Caco-2 (cell line): Measurements from ENCODE around the gene NTRK2. TPM values are rescaled to one million over a fixed set of nuclear protein-coding genes. Genes with fewer than 3 reads are reported as not detected.

Experiments used
- BruUV-seq: library from RNA; stranded (reverse); fragments of 400-500 nt; replicated peaks from 2 replicates; lab custom pipeline; 2021; lab: Mats Ljungman, UMichigan
- CTCF ChIA-PET: fragments of 300-600 bp; sonication (Branson Sonifier 250); formaldehyde crosslinking; loops from one replicate; lab custom pipeline; 2022; ENCODE audit warnings: antibody characterized with exemption; lab: Charles Lee
- POLR2A ChIA-PET: fragments of 300-600 bp; sonication (Branson Sonifier 250); formaldehyde crosslinking; loops from one replicate; lab custom pipeline; 2022; ENCODE audit warnings: antibody characterized with exemption; lab: Charles Lee
- DNase-seq, 2 experiments: peaks; one replicate each; pipeline versions ENCODE4 v3.0.0 to v3.0.0-alpha.2; 2020 to 2022
- H3K27me3 ChIP-seq: replicated peaks from 2 replicates; pipeline ENCODE4 v1.6.0; 2011; ENCODE audit warnings: low read length; ENCODE audit not compliant: control insufficient read depth, insufficient read depth
- H3K36me3 ChIP-seq: 2 replicates; pipeline ENCODE4 v1.5.1; 2011; ENCODE audit warnings: low read length; ENCODE audit not compliant: control insufficient read depth, insufficient read depth
- H3K4me1 ChIP-seq: fragments of 250-450 bp; sonication (Bioruptor Pico); 2 replicates; pipeline ENCODE4 v1.5.1; 2020; ENCODE audit warnings: mild to moderate bottlenecking
- H3K4me3 ChIP-seq: 2 replicates; pipeline ENCODE4 v1.5.1; 2011; ENCODE audit warnings: low read depth, mild to moderate bottlenecking, control low read depth, low read length
- H3K9me3 ChIP-seq: fragments of 250-450 bp; sonication (Bioruptor Pico); 2 replicates; pipeline ENCODE4 v1.5.1; 2020; ENCODE audit warnings: mild to moderate bottlenecking, moderate library complexity
- H3K27ac Mint-ChIP-seq: one replicate; pipeline ENCODE4 v1.8.0; 2022; ENCODE audit warnings: mixed read lengths; ENCODE audit not compliant: unreplicated experiment
- H3K27me3 Mint-ChIP-seq: one replicate; pipeline ENCODE4 v1.8.0; 2022; ENCODE audit warnings: mixed read lengths; ENCODE audit not compliant: insufficient read depth, unreplicated experiment
- H3K36me3 Mint-ChIP-seq: one replicate; pipeline ENCODE4 v1.8.0; 2022; ENCODE audit warnings: mild to moderate bottlenecking, mixed read lengths; ENCODE audit not compliant: insufficient read depth, unreplicated experiment
- H3K4me1 Mint-ChIP-seq: one replicate; pipeline ENCODE4 v1.8.0; 2022; ENCODE audit warnings: low read depth, mixed read lengths; ENCODE audit not compliant: unreplicated experiment
- H3K4me3 Mint-ChIP-seq: one replicate; pipeline ENCODE4 v1.8.0; 2022; ENCODE audit warnings: mild to moderate bottlenecking, moderate library complexity, mixed read lengths; ENCODE audit not compliant: unreplicated experiment
- H3K9me3 Mint-ChIP-seq: one replicate; pipeline ENCODE4 v1.8.0; 2022; ENCODE audit warnings: mixed read lengths; ENCODE audit not compliant: unreplicated experiment
- intact Hi-C: fragments of 100-400 bp; cut with micrococcal nuclease; formaldehyde crosslinking; loops from one replicate; pipeline ENCODE4 v1.10.0; 2022; ENCODE audit not compliant: unreplicated experiment
- total RNA-seq: library from RNA; stranded (reverse); gene quantifications from 2 replicates; pipeline ENCODE4 v1.2.3, GENCODE V29; 2022
- TF ChIP-seq, protein P1 (sequence below), 2 experiments: fragments of 200-600 bp in 1 of 2; IDR thresholded peaks; 1 replicate in 1 of 2; 2 replicates in 1 of 2; pipeline versions ENCODE4 v1.5.1 to v1.8.0; 2011 to 2022; ENCODE audit warnings: antibody characterized with exemption in 1 of 2, control low read depth in 1 of 2, inconsistent platforms in 1 of 2, low read depth in 1 of 2, low read length in 1 of 2, mild to moderate bottlenecking in 1 of 2, moderate library complexity in 1 of 2; ENCODE audit not compliant: insufficient read depth in 1 of 2, severe bottlenecking in 1 of 2, unreplicated experiment in 1 of 2

The NTRK2 gene
- total RNA-seq, 1 experiment from 2014 or later: not detected

- Histone ChIP-seq H3K9me3 (no peaks in the 10 kb centered on the region), H3K27me3 (no peaks in the 10 kb centered on the region), H3K4me3 (no peak overlapping the region), H3K36me3 (no peaks in the 10 kb centered on the region), H3K4me1 (no peaks in the 10 kb centered on the region)
- H3K36me3 Mint-ChIP-seq: no peaks in the 10 kb centered on the region
- DNase-seq: no peak
- TF ChIP-seq, protein P1, sequence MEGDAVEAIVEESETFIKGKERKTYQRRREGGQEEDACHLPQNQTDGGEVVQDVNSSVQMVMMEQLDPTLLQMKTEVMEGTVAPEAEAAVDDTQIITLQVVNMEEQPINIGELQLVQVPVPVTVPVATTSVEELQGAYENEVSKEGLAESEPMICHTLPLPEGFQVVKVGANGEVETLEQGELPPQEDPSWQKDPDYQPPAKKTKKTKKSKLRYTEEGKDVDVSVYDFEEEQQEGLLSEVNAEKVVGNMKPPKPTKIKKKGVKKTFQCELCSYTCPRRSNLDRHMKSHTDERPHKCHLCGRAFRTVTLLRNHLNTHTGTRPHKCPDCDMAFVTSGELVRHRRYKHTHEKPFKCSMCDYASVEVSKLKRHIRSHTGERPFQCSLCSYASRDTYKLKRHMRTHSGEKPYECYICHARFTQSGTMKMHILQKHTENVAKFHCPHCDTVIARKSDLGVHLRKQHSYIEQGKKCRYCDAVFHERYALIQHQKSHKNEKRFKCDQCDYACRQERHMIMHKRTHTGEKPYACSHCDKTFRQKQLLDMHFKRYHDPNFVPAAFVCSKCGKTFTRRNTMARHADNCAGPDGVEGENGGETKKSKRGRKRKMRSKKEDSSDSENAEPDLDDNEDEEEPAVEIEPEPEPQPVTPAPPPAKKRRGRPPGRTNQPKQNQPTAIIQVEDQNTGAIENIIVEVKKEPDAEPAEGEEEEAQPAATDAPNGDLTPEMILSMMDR (IDR thresholded peaks at IDR 0.05; ENCODE audit: insufficient read depth in 1 of 2, low read depth in 1 of 2, low read length in 1 of 2, severe bottlenecking in 1 of 2, unreplicated experiment in 1 of 2): no peak
- peaks cover 2% of the 10 kb centered on the region for H3K27me3 Mint-ChIP-seq
- H3K27ac Mint-ChIP-seq: no peak overlapping the region
- no peaks in the 10 kb centered on the region for H3K4me1 Mint-ChIP-seq
- no peaks in the 10 kb centered on the region for H3K9me3 Mint-ChIP-seq
- BruUV-seq: no TSS peak
- intact Hi-C loops: no loop called here
- ChIA-PET POLR2A (no interaction called here), CTCF (no interaction called here)
- H3K4me3 Mint-ChIP-seq: no peak overlapping the region
Measured at GRCh38 chr9:84748112-84748511, 78.6 kb downstream of the NTRK2 start.

- H3K4me1 Mint-ChIP-seq: no peaks in the 10 kb centered on the region
- BruUV-seq: no TSS peak
- POLR2A ChIA-PET: no interaction called here
Measured at GRCh38 chr9:84750152-84750865, 80.8 kb downstream of the NTRK2 start.

DNA sequence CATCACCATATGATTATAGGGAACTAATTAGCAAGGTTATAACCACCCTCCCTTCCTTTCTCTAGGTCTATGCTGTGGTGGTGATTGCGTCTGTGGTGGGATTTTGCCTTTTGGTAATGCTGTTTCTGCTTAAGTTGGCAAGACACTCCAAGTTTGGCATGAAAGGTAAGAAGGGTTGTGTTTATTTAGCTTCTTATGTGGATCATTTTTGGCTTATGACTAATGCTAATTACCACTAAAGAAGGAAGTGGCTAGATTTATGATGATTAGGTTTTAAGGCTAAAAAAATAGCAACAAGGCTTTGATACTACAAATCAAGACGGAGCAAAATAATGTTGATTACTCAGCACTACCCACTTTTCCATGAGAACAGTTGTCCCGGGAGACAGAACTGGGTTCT, 82.4 kb downstream of the NTRK2 start:
- H3K4me3 ChIP-seq: no peak overlapping the region
- Mint-ChIP-seq H3K4me1 (no peaks in the 10 kb centered on the region), H3K4me3 (no peak overlapping the region), H3K9me3 (no peaks in the 10 kb centered on the region), H3K36me3 (no peaks in the 10 kb centered on the region), H3K27me3 (peaks cover 2% of the 10 kb centered on the region), H3K27ac (no peak overlapping the region)
- no peaks in the 10 kb centered on the region for H3K36me3 ChIP-seq
- H3K9me3 ChIP-seq: no peaks in the 10 kb centered on the region
- no peaks in the 10 kb centered on the region for H3K4me1 ChIP-seq
- ChIA-PET CTCF (no interaction called here), POLR2A (no interaction called here)
- no peaks in the 10 kb centered on the region for H3K27me3 ChIP-seq
- intact Hi-C loops: no loop called here
- TF ChIP-seq, protein P1 (IDR thresholded peaks at IDR 0.05; ENCODE audit: insufficient read depth in 1 of 2, low read depth in 1 of 2, low read length in 1 of 2, severe bottlenecking in 1 of 2, unreplicated experiment in 1 of 2): no peak
- DNase-seq: no peak
- BruUV-seq: no TSS peak

More at GRCh38 chr9:84750152-84750865, 80.8 kb downstream of the NTRK2 start:
- peaks cover 2% of the 10 kb centered on the region for H3K27me3 Mint-ChIP-seq
- Histone ChIP-seq H3K9me3 (no peaks in the 10 kb centered on the region), H3K36me3 (no peaks in the 10 kb centered on the region), H3K4me1 (no peaks in the 10 kb centered on the region), H3K27me3 (no peaks in the 10 kb centered on the region), H3K4me3 (no peak overlapping the region)
- no peaks in the 10 kb centered on the region for H3K9me3 Mint-ChIP-seq
- H3K36me3 Mint-ChIP-seq: no peaks in the 10 kb centered on the region
- TF ChIP-seq, protein P1 (IDR thresholded peaks at IDR 0.05; ENCODE audit: insufficient read depth in 1 of 2, low read depth in 1 of 2, low read length in 1 of 2, severe bottlenecking in 1 of 2, unreplicated experiment in 1 of 2): no peak
- no peak overlapping the region for H3K4me3 Mint-ChIP-seq
- H3K27ac Mint-ChIP-seq: no peak overlapping the region
- DNase-seq: no peak
- CTCF ChIA-PET: no interaction called here
- intact Hi-C loops: no loop called here
